G401 (cell line): Measurements from ENCODE around the gene ZNF319. TPM values are rescaled to one million over a fixed set of nuclear protein-coding genes. Genes with fewer than 3 reads are reported as not detected.
A peak's percentile ranks its signal among the peaks of the same experiment; 100 is the strongest.
"Not testable (repeated sequence)": the region's sequence is repeated elsewhere in the genome, so short reads cannot be mapped to it uniquely, and the experiment has no call there.

Experiments used
- DNase-seq: peaks from one replicate; pipeline ENCODE4 v3.0.0-alpha.2; 2015; ENCODE audit warnings: low spot score
- in situ Hi-C: cut with HindIII; loops from 2 replicates; pipeline ENCODE4 v1.10.0; 2016; ENCODE audit warnings: low sequenced_read_pairs, mixed read lengths
- total RNA-seq: library from RNA; depleted of rRNA; stranded (reverse); fragments of >200 nt; shearing (Covaris generic); gene quantifications from 2 replicates; pipeline ENCODE4 v1.2.3, GENCODE V29; 2014

The ZNF319 gene
- total RNA-seq, 1 experiment from 2014 or later = 2.0 TPM

DNA sequence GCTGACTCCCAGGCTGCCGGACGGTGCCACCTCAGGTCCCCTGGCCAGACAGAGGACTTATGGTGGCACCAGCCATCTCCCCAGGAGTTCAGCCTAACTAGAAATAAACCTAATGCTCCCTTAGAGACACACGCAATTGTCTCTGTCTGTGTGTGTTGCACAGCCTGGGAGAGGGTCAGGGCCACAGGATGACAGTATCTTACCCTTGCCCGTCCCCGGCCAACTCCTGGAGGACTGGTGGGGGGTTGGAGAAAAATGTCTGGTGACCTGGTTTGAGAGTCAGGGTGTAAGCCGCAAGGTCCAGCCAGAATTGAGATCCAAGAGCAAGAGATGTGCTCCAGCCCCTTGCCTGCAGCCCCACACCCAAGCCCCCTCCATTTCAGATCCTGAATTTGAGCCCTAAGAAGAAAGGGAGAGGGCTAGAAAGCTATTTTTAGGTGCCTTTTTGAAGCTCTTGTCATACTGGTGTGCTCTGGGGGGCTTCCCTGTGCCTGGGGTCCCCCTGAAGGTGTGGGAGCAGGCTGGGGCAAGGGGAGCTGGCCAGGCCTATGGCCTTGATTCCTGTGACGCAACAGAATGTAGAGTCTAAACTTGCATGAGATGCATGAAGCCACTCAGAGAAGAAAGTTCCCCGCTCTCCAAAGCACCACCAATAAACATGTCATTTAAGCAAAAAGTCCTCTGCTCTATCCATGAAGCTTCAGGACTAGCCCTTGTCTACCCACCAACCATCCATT is 12.9 kb downstream of the ZNF319 start:
- DNase-seq = no peak
- in situ Hi-C loops = loop anchor here (5.0 kb wide), 1 partner anchor 105 kb away; no protein-coding TSS in a partner anchor

- no peak for DNase-seq
- in situ Hi-C loops = loop anchor here (5.0 kb wide), 1 partner anchor 104 kb away; no protein-coding TSS in a partner anchor
Observed at GRCh38 chr16:57986196-57986595, 14.3 kb downstream of the ZNF319 start.

DNA sequence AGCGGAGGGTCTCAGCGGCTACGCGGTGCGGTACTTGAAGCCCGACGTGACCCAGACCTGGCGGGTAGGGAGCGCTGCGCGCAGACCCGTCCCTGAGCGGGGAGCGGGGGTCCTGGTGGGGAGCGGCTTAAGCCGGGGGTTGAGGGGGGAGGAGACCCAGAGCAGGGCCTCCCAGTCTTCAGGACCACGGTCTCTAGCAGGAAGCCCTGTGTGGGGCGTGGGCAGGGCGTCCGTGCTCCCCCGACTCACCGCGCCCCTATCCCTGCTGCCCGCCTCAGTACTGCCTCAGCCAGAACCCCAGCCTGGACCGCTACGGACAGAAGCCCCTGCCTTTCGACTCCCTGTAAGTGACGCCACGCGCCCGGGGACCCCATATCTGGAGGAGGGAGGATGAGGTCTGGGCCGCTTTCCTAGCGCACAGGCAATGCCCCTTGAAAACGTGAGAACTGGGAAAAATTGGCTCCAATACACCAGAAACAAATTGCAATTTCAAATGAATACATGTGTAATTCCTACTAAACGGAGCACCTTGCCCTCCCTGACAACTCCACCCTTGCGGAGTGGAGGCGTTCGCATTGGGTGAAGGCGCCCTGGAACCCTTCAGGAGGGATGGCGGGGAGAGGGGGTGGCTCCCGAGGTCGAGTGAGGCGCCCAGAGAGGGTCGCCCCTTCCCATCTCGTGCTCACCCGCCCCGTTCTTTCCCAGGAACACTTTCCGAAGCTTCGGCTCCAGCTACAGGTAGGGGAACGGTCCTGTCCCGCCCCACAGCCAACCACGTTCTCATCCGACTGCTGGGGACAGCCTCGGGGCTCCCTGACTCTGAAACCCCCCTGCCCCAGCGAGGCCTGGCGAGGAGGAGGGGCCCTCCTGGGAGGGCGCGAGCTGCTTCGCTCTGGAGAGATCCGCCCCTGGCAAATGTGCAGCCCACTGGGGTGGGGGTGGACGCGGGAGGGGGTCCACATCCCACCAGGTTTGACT is 15.0 kb downstream of the ZNF319 start:
- in situ Hi-C loops = loop anchor here (5.0 kb wide), 1 partner anchor 103 kb away; no protein-coding TSS in a partner anchor
- no peak for DNase-seq

DNA sequence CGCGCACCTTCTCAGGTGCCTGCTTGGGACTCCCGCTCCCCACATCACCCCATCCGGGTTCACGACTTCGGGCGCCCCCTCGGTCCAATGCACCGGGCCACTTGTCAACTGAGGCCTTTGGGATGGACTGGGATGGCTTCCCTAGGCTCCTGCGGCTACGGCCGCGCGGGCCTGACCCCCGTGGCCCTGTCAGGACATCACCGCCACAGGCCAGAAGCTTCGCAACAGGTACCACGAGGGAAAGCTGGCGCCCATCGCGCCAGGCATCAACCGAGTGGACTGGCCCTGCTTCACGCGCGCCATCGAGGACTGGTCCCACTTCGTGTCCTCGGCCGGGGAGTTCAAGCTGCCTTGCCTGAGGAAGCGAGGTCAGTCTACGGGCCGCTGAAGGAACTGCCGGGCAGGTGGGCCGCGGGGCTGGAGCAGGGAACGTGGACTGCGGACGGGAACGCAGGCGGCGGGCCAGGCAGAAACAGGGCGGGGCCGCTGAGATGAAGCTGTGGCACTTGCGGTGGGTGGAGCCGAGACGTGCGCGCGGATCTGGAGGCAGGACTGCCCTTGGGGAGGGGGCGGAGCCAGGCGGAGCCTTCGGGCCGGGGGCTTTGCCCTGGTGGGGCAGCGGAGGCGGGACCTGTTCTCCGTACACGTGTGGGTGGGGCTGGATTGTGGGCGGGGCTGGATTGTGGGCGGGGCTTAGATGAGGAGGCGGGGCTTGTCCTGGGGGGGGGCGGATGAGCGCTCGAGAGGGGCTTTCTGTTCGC is 15.8 kb downstream of the ZNF319 start:
- DNase-seq = peak; percentile 11
- in situ Hi-C loops = loop anchor here (5.0 kb wide), 1 partner anchor 102 kb away; no protein-coding TSS in a partner anchor

DNA sequence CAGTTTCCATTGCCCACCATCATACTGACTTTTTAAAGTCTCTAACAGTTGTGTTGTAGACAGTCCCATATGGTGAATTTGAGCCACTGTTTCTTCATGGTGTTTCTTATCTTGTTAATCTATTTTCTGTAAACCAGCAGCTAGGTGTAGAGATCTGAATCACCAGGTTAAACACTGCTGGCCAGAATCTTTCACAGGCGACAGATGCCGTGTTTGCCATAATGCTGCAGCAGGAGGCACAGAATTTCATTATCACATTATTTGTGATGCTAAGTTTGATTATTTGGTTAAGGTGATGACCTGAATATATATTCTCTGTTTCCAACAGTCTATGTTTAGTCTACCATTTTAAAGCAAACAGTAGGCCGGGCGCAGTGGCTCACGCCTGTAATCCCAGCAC is 18.1 kb downstream of the ZNF319 start:
- in situ Hi-C loops = no loop called here
- DNase-seq = no peak

- in situ Hi-C loops = no loop called here
- DNase-seq = no peak
Observed at GRCh38 chr16:57981636-57982035, 18.8 kb downstream of the ZNF319 start.

DNA sequence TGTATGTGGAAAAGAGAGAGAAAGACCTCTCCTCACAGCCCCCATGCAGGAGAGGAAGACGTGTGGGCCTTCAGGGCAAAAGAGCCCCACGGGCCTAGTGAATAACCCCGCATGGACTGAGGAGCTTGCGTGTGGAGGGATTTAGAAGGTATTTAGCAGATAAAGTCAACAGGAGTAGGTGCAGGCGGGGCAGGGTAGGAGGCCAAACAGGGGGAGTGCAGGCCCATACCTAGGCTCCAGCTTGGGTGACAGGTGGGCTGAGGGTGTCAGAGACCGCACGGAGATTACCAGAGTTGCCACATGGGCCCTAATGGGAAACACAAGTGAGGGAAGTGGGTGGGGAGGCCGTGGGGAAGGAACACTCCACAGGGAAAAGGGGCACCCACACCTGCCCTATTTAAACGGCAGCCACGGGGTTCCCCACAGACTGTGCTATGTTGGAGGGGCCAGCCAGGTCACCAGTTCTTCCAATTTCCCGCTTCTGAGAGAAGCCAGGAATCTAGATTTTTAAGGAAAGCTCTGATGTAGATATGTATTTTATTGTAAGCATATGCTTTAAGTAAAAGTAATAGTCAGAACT is 21.4 kb downstream of the ZNF319 start:
- no peak for DNase-seq
- in situ Hi-C loops = no loop called here

- DNase-seq, in situ Hi-C loops: not testable (repeated sequence)
Observed at GRCh38 chr16:57978070-57978465, 22.4 kb downstream of the ZNF319 start.

GRCh38 chr16:57977418-57978069 is 22.9 kb downstream of the ZNF319 start:
- in situ Hi-C loops = no loop called here
- no peak for DNase-seq

DNA sequence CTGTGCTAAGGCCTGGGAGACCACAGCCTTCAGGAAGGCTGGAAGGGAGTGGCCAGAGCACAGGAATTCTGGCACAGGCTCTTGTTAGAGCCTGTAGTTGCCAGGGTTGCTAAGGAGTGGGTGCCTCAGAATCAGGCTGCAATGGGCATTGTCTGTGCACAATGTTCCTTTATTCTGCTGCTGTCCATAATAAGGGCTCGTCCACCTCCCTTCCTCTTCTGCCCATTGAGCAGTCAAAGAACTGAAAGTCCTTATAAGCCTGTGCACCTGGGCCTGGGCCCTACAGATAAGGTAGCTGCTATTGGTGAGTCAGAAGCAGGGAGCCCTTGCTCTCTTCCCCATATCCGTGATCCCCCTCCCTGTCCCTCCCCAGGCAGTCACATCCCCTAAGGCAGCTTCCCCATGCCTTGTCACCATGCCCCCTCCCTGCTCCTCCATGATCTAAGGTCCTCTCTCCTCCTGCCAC is 24.1 kb downstream of the ZNF319 start:
- DNase-seq = no peak
- in situ Hi-C loops = no loop called here

GRCh38 chr16:57972306-57972705 is 28.2 kb downstream of the ZNF319 start:
- no peak for DNase-seq
- in situ Hi-C loops = no loop called here

GRCh38 chr16:57971848-57972247 is 28.6 kb downstream of the ZNF319 start:
- in situ Hi-C loops = no loop called here
- no peak for DNase-seq

DNA sequence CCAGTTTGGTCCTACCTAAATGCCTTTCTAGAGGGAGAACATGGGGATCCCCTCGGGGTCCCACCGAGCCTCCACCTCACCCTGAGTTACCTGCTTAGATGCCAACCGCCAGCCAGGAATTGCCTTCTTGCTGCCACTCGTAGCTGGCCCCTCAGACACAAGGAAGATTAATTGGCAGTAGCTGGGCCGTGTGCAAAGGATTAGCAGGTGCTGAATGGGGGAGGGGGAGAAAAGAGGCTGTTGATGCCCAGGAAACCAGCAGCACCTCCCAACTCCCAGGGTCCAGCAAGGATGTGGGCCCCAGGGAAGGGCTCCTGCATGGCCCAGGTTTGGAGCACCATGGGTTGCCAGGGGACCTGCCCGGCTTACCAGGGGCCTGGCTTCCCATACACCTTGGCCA is 29.5 kb downstream of the ZNF319 start, which contains the start of gene CNGB1:
CNGB1 (minus strand) TSS at position 159 of the 400 bp plus-strand sequence. CDS start 3,842 bp downstream, outside the sequence.
- DNase-seq = no peak
- in situ Hi-C loops = no loop called here

DNA sequence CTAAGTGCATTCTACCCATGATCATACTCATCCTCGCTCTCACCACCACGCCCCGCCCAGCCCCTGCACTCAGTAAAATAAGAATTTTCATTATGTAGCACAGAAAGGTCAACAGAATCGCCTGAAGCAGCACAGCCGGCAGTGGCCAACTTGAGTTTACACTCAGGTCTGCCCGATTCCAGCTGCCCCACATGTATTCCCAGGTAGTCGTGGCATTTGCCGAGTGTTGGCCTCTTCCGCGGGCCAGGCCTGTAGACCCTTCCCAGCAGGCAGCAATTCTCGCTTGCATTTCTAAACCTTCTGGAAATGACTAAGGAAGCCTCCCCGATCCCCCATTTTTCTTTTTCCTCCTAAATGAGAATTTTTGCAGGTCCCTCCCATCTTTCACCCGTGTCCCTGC is 30.2 kb downstream of the ZNF319 start:
- in situ Hi-C loops = no loop called here
- DNase-seq = no peak

DNA sequence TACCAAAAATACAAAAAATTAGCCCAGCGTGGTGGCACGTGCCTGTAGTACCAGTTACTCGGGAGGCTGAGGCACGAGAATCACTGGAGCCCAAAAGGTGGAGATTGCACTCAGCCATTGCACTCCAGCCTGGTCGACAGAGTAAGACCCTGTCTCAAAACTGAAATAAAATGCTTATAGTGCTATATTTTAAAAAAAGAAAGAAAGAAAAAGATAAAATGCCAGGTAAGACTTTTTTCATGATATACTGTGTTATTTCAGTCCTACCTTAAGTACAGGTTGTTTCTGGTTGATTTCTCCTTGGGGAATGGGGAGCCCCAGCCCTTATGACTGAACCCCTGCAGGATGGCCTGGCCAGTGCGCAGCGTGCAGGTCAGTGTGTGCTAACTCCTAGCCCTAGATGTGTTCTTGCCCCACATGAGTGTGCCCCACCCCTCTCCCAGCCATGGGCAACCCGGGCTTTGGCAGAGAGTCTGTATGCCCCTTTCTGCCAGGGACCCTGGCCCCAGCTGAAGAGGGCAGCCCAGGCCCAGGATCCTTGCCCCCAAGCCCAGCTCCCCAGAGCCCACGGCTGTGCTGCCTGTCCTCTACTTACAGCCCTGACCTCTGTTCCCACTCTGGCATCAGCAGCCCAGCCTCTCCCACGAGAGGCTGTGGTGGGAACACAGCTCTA is 30.9 kb downstream of the ZNF319 start:
- in situ Hi-C loops = no loop called here

GRCh38 chr16:57967916-57968315 is 32.6 kb downstream of the ZNF319 start:
- DNase-seq = no peak
- in situ Hi-C loops = no loop called here

More for the DNA sequence above, 30.9 kb downstream of the ZNF319 start:
- DNase-seq = no peak

GRCh38 chr16:57966986-57967385 is 33.5 kb downstream of the ZNF319 start:
- DNase-seq = no peak
- in situ Hi-C loops = no loop called here
